ENCODE data around the gene PWWP2B.

The PWWP2B gene

GRCh38 chr10:132360766-132361447, 36.1 kb upstream of the PWWP2B start:
- intact Hi-C loops (cut with DNase I), result no loop called here
- peak in 5 of 42 donors; percentile 6 to 60 (median 37) for DNase-seq

GRCh38 chr10:132361581-132362101, 35.4 kb upstream of the PWWP2B start:
- peak in 1 of 42 donors; percentile 16 for DNase-seq
- intact Hi-C loops (cut with DNase I), result no loop called here

- DNase-seq, result peak in 2 of 42 donors; percentile 2 to 9
- intact Hi-C loops (cut with DNase I), result no loop called here
Observed at GRCh38 chr10:132362151-132362611, 34.8 kb upstream of the PWWP2B start.

- intact Hi-C loops (cut with DNase I), result no loop called here
- DNase-seq, result peak in 1 of 42 donors; percentile 23
Observed at GRCh38 chr10:132363376-132363775, 33.6 kb upstream of the PWWP2B start.

- intact Hi-C loops (cut with DNase I), result no loop called here
- DNase-seq, result peak in 4 of 42 donors; percentile 9 to 27 (median 22)
Observed at GRCh38 chr10:132363921-132364593, 32.9 kb upstream of the PWWP2B start.

GRCh38 chr10:132364594-132364970, 32.4 kb upstream of the PWWP2B start:
- peak in 10 of 42 donors; percentile 1 to 60 (median 36) for DNase-seq
- intact Hi-C loops (cut with DNase I), result no loop called here

- intact Hi-C loops (cut with DNase I), result no loop called here
- DNase-seq, result peak in 3 of 42 donors; percentile 3 to 29 (median 5)
Observed at GRCh38 chr10:132365102-132365501, 31.9 kb upstream of the PWWP2B start.

- peak in 2 of 42 donors; percentile 10 to 12 for DNase-seq
- intact Hi-C loops (cut with DNase I), result no loop called here
Observed at GRCh38 chr10:132366006-132366405, 31.0 kb upstream of the PWWP2B start.

- peak in 2 of 42 donors; percentile 2 to 29 for DNase-seq
Observed at GRCh38 chr10:132366499-132366898, 30.5 kb upstream of the PWWP2B start.

GRCh38 chr10:132368391-132368790, 28.6 kb upstream of the PWWP2B start:
- intact Hi-C loops (cut with DNase I), result no loop called here
- no peak for DNase-seq

More at GRCh38 chr10:132366499-132366898, 30.5 kb upstream of the PWWP2B start:
- intact Hi-C loops (cut with DNase I), result no loop called here

GRCh38 chr10:132368881-132369635, 27.9 kb upstream of the PWWP2B start:
- intact Hi-C loops (cut with DNase I), result no loop called here
- DNase-seq, result no peak

GRCh38 chr10:132369636-132370185, 27.3 kb upstream of the PWWP2B start:
- peak in 1 of 42 donors; percentile 8 for DNase-seq
- intact Hi-C loops (cut with DNase I), result no loop called here

GRCh38 chr10:132370426-132371340, 26.3 kb upstream of the PWWP2B start:
- peak in 1 of 42 donors; percentile 9 for DNase-seq
- intact Hi-C loops (cut with DNase I), result no loop called here

GRCh38 chr10:132371641-132372081, 25.3 kb upstream of the PWWP2B start:
- DNase-seq, result peak in 1 of 42 donors; percentile 10
- intact Hi-C loops (cut with DNase I), result no loop called here

GRCh38 chr10:132372516-132373095, 24.4 kb upstream of the PWWP2B start:
- peak in 1 of 42 donors; percentile 4 for DNase-seq
- intact Hi-C loops (cut with DNase I), result no loop called here

GRCh38 chr10:132373241-132373955, 23.6 kb upstream of the PWWP2B start:
- intact Hi-C loops (cut with DNase I), result no loop called here

GRCh38 chr10:132374176-132374575, 22.8 kb upstream of the PWWP2B start:
- DNase-seq, result peak in 1 of 42 donors; percentile 6
- intact Hi-C loops (cut with DNase I), result no loop called here

More at GRCh38 chr10:132373241-132373955, 23.6 kb upstream of the PWWP2B start:
- DNase-seq, result peak in 2 of 42 donors; percentile 3 to 9
